Activated CD4-positive, alpha-beta T cell treated with anti-CD3 and anti-CD28 coated beads, Interleukin-2, amount 10 ng/mL, durations not matched to agents 7 days and 5 days (primary cell): Measurements from ENCODE around the gene ZBTB46. TPM values are rescaled to one million over a fixed set of nuclear protein-coding genes. Genes with fewer than 3 reads are reported as not detected.

Experiments used
- CTCF ChIA-PET: fragments of 350-600 bp; sonication (Branson Sonifier 250); formaldehyde crosslinking; loops from one replicate; lab custom pipeline; 2021; ENCODE audit warnings: antibody characterized with exemption; lab: Charles Lee
- POLR2A ChIA-PET: fragments of 350-600 bp; sonication (Branson Sonifier 250); formaldehyde crosslinking; loops from one replicate; lab custom pipeline; 2021; ENCODE audit warnings: antibody characterized with exemption; lab: Charles Lee
- DNase-seq: peaks from one replicate; pipeline ENCODE4 v3.0.0-alpha.2; 2020
- H3K27ac Mint-ChIP-seq: one replicate; pipeline ENCODE4 v1.8.0; 2021; ENCODE audit warnings: mild to moderate bottlenecking, moderate library complexity, mixed read lengths
- H3K27me3 Mint-ChIP-seq: one replicate; pipeline ENCODE4 v1.8.0; 2021; ENCODE audit warnings: mixed read lengths
- H3K36me3 Mint-ChIP-seq: one replicate; pipeline ENCODE4 v1.8.0; 2021; ENCODE audit warnings: low read depth, mixed read lengths
- H3K4me1 Mint-ChIP-seq: one replicate; pipeline ENCODE4 v1.8.0; 2021; ENCODE audit warnings: mixed read lengths
- H3K4me3 Mint-ChIP-seq: one replicate; pipeline ENCODE4 v1.8.0; 2021; ENCODE audit warnings: mild to moderate bottlenecking, moderate library complexity, mixed read lengths
- H3K9me3 Mint-ChIP-seq: one replicate; pipeline ENCODE4 v1.8.0; 2021; ENCODE audit warnings: mixed read lengths
- total RNA-seq, 2 experiments: library from RNA; stranded (reverse); gene quantifications; one replicate each; pipeline ENCODE4 v1.2.3, GENCODE V29; 2021

Gene ZBTB46
- total RNA-seq, 2 experiments from 2014 or later = not detected

- H3K36me3 Mint-ChIP-seq = no peaks in the 10 kb centered on the region
- DNase-seq = no peak
- ChIA-PET CTCF (no interaction called here), POLR2A (no interaction called here)
- no peak overlapping the region for H3K27ac Mint-ChIP-seq
- H3K9me3 Mint-ChIP-seq = no peaks in the 10 kb centered on the region
- H3K4me3 Mint-ChIP-seq = no peak overlapping the region
- peaks cover 3% of the 10 kb centered on the region for H3K27me3 Mint-ChIP-seq
- H3K4me1 Mint-ChIP-seq = peaks cover 3% of the 10 kb centered on the region
These were observed 61.1 kb downstream of the ZBTB46 start for GRCh38 chr20:63769891-63770474.

GRCh38 chr20:63768591-63769515, 62.2 kb downstream of the ZBTB46 start:
- H3K27ac Mint-ChIP-seq = peak overlapping the region; percentile 19
- no peaks in the 10 kb centered on the region for H3K27me3 Mint-ChIP-seq
- H3K36me3 Mint-ChIP-seq = no peaks in the 10 kb centered on the region
- no peaks in the 10 kb centered on the region for H3K9me3 Mint-ChIP-seq
- DNase-seq = no peak
- no peaks in the 10 kb centered on the region for H3K4me1 Mint-ChIP-seq
- H3K4me3 Mint-ChIP-seq = no peak overlapping the region
- ChIA-PET POLR2A (no interaction called here), CTCF (interaction anchor here (0.6 to 1.2 kb wide), 2 partner anchors 15 to 16 kb away, joined by 3 read pairs; no protein-coding TSS in a partner anchor)

- CTCF ChIA-PET = no interaction called here
- H3K9me3 Mint-ChIP-seq = no peaks in the 10 kb centered on the region
- POLR2A ChIA-PET = no interaction called here
- H3K4me1 Mint-ChIP-seq = no peaks in the 10 kb centered on the region
- H3K4me3 Mint-ChIP-seq = no peak overlapping the region
- DNase-seq = no peak
- H3K27ac Mint-ChIP-seq = no peak overlapping the region
- peaks cover 6% of the 10 kb centered on the region for H3K27me3 Mint-ChIP-seq
- H3K36me3 Mint-ChIP-seq = no peaks in the 10 kb centered on the region
These were observed 63.2 kb downstream of the ZBTB46 start for GRCh38 chr20:63767886-63768285.

GRCh38 chr20:63767456-63767855, 63.6 kb downstream of the ZBTB46 start:
- H3K27me3 Mint-ChIP-seq = peaks cover 6% of the 10 kb centered on the region
- POLR2A ChIA-PET = no interaction called here

GRCh38 chr20:63766695-63767426, 64.2 kb downstream of the ZBTB46 start:
- no peaks in the 10 kb centered on the region for H3K36me3 Mint-ChIP-seq
- ChIA-PET CTCF (interaction anchor here (0.6 to 0.7 kb wide), 3 partner anchors 16 to 186 kb away, joined by 3 to 8 read pairs (median 3); no protein-coding TSS in a partner anchor), POLR2A (no interaction called here)
- H3K27ac Mint-ChIP-seq = no peak overlapping the region
- no peak for DNase-seq
- no peak overlapping the region for H3K4me3 Mint-ChIP-seq
- no peaks in the 10 kb centered on the region for H3K9me3 Mint-ChIP-seq
- H3K4me1 Mint-ChIP-seq = no peaks in the 10 kb centered on the region
- H3K27me3 Mint-ChIP-seq = peaks cover 10% of the 10 kb centered on the region

More at GRCh38 chr20:63767456-63767855, 63.6 kb downstream of the ZBTB46 start:
- DNase-seq = no peak
- H3K36me3 Mint-ChIP-seq = no peaks in the 10 kb centered on the region
- H3K9me3 Mint-ChIP-seq = no peaks in the 10 kb centered on the region
- H3K4me1 Mint-ChIP-seq = no peaks in the 10 kb centered on the region
- H3K4me3 Mint-ChIP-seq = no peak overlapping the region
- CTCF ChIA-PET = interaction anchor here (0.7 kb wide), 1 partner anchor 186 kb away, joined by 3 read pairs; no protein-coding TSS in a partner anchor
- no peak overlapping the region for H3K27ac Mint-ChIP-seq

GRCh38 chr20:63765902-63766301, 65.2 kb downstream of the ZBTB46 start:
- POLR2A ChIA-PET = no interaction called here
- Mint-ChIP-seq H3K36me3 (no peaks in the 10 kb centered on the region), H3K27ac (no peak overlapping the region), H3K4me3 (no peak overlapping the region), H3K9me3 (no peaks in the 10 kb centered on the region), H3K4me1 (no peaks in the 10 kb centered on the region), H3K27me3 (peaks cover 12% of the 10 kb centered on the region)
- DNase-seq = no peak
- CTCF ChIA-PET = interaction anchor here (0.6 to 1.4 kb wide), 5 partner anchors 8 to 115 kb away, joined by 3 to 4 read pairs (median 3); no protein-coding TSS in a partner anchor

- Mint-ChIP-seq H3K27ac (no peak overlapping the region), H3K36me3 (no peaks in the 10 kb centered on the region), H3K4me1 (no peaks in the 10 kb centered on the region), H3K4me3 (no peak overlapping the region), H3K9me3 (no peaks in the 10 kb centered on the region), H3K27me3 (peaks cover 12% of the 10 kb centered on the region)
- no peak for DNase-seq
- ChIA-PET CTCF (interaction anchor here (1.0 to 1.4 kb wide), 3 partner anchors 8 to 26 kb away, joined by 3 to 4 read pairs (median 3); partner anchors contain the start of gene SLC2A4RG), POLR2A (no interaction called here)
These were observed 65.8 kb downstream of the ZBTB46 start for GRCh38 chr20:63765082-63765873.

- no peak overlapping the region for H3K27ac Mint-ChIP-seq
- no peaks in the 10 kb centered on the region for H3K9me3 Mint-ChIP-seq
- ChIA-PET POLR2A (no interaction called here), CTCF (interaction anchor here (1.2 kb wide), 1 partner anchor 222 kb away, joined by 4 read pairs; the partner anchor contains the start of gene PTK6)
- no peak for DNase-seq
- peaks cover 18% of the 10 kb centered on the region for H3K27me3 Mint-ChIP-seq
- H3K36me3 Mint-ChIP-seq = no peaks in the 10 kb centered on the region
- no peak overlapping the region for H3K4me3 Mint-ChIP-seq
- H3K4me1 Mint-ChIP-seq = peaks cover 17% of the 10 kb centered on the region
These were observed 71.6 kb downstream of the ZBTB46 start for GRCh38 chr20:63759377-63759901.

GRCh38 chr20:63758152-63758551, 72.9 kb downstream of the ZBTB46 start:
- no peaks in the 10 kb centered on the region for H3K9me3 Mint-ChIP-seq
- peaks cover 19% of the 10 kb centered on the region for H3K4me1 Mint-ChIP-seq
- ChIA-PET CTCF (interaction anchor here (1.1 kb wide), 3 partner anchors 8 to 280 kb away, joined by 3 to 4 read pairs (median 3); no protein-coding TSS in a partner anchor), POLR2A (no interaction called here)
- peaks cover 15% of the 10 kb centered on the region for H3K27me3 Mint-ChIP-seq
- no peak overlapping the region for H3K27ac Mint-ChIP-seq
- H3K4me3 Mint-ChIP-seq = no peak overlapping the region
- H3K36me3 Mint-ChIP-seq = no peaks in the 10 kb centered on the region
- DNase-seq = no peak

GRCh38 chr20:63756648-63756991, 74.4 kb downstream of the ZBTB46 start:
- DNase-seq = peak; percentile 65
- Mint-ChIP-seq H3K27ac (peak overlapping the region; percentile 16), H3K27me3 (peaks cover 7% of the 10 kb centered on the region), H3K9me3 (no peaks in the 10 kb centered on the region), H3K4me1 (peaks cover 23% of the 10 kb centered on the region), H3K36me3 (no peaks in the 10 kb centered on the region), H3K4me3 (no peak overlapping the region)
- POLR2A ChIA-PET = no interaction called here
- CTCF ChIA-PET = no interaction called here

- H3K4me3 Mint-ChIP-seq = no peak overlapping the region
- CTCF ChIA-PET = no interaction called here
These were observed 75.0 kb downstream of the ZBTB46 start for GRCh38 chr20:63755933-63756647.

More at GRCh38 chr20:63755933-63756647, 75.0 kb downstream of the ZBTB46 start:
- peaks cover 26% of the 10 kb centered on the region for H3K4me1 Mint-ChIP-seq
- POLR2A ChIA-PET = no interaction called here
- no peaks in the 10 kb centered on the region for H3K36me3 Mint-ChIP-seq
- peaks cover 7% of the 10 kb centered on the region for H3K27me3 Mint-ChIP-seq
- no peak overlapping the region for H3K27ac Mint-ChIP-seq
- no peaks in the 10 kb centered on the region for H3K9me3 Mint-ChIP-seq
- no peak for DNase-seq
